ENCODE data around the gene CEP112.

GRCh38 chr17:65659512-65659911 lies 532.4 kb downstream of the CEP112 start:
- TF ChIP-seq CTCF (IDR thresholded peaks at IDR 0.05) (no peak), POLR2A (IDR thresholded peaks at IDR 0.05) (no peak), POLR2AphosphoS5 (IDR thresholded peaks at IDR 0.05) (no peak), EP300 (IDR thresholded peaks at IDR 0.05) (no peak)
